T-helper 2 cell (primary cell): ENCODE measurements around the gene DOK1.
A peak's percentile ranks its signal among the peaks of the same experiment; 100 is the strongest.

Source experiments
- DNase-seq, 5 experiments: peaks; one replicate each; pipeline versions ENCODE4 v3.0.0 to v3.0.0-alpha.2; 2012 to 2022
- total RNA-seq, 2 donors: gene quantifications; one replicate each; lab custom pipeline; 2026; lab: John Stamatoyannopoulos, UW

DOK1 gene
- total RNA-seq = 6.9 to 11.2 reads per million in 2 donors

DNA sequence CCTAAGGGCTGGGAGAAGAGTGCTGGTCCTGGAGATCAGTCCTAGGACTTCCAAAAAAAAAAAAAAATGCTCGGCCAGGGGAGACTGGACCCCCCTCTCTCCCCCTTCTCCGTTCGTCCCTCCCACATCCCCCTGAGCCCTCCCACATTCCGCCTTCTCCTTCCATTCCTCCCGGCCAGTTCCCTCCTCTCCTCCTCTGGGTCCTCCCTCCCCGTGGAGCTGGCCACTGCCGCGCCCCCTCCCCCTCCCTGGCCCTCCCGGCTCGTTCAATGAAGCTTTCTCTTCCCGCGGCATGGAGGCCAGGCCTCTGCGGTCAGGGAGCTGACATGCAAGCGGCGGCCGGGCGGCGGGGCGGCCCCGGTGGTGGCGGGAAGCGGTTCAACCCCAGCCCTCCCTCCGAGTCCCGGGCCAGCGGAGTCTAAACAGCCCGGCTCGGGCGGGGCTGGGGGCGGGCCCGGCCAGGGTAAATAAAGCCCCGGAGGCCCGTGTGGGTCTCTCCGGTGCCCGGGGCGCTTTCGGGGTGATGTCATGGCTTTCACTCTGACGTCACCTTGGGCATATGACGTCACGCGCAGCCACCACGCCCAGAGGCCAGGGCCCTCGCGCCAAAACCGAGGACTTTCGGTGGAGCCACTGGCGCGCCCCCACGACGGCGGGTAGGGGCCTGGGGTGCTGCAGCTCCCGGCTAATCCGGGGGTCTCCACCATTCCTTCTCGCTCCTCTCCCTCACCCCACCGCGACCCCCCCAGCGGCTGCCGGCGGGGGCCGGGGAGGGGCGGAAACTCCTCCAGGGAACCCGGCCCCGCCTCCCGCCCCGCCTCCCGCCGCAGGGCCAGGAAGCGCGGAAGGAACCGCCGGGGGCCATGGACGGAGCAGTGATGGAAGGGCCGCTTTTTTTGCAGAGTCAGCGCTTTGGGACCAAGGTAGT lies at the start of gene DOK1, which contains the start of gene LOXL3:
Gene DOK1, plus strand, starts transcription at position 829 of the 928 bp plus-strand sequence. Its CDS starts 35 bp downstream, at position 864.
Gene LOXL3, minus strand, starts transcription at position 51 of the 928 bp plus-strand sequence. CDS start 1,308 bp downstream, outside the sequence.
- DNase-seq = peak; percentile 74 to 86 (median 76)

GRCh38 chr2:74505448-74506246 lies 48.9 kb upstream of the DOK1 start:
- DNase-seq = no peak

DNA sequence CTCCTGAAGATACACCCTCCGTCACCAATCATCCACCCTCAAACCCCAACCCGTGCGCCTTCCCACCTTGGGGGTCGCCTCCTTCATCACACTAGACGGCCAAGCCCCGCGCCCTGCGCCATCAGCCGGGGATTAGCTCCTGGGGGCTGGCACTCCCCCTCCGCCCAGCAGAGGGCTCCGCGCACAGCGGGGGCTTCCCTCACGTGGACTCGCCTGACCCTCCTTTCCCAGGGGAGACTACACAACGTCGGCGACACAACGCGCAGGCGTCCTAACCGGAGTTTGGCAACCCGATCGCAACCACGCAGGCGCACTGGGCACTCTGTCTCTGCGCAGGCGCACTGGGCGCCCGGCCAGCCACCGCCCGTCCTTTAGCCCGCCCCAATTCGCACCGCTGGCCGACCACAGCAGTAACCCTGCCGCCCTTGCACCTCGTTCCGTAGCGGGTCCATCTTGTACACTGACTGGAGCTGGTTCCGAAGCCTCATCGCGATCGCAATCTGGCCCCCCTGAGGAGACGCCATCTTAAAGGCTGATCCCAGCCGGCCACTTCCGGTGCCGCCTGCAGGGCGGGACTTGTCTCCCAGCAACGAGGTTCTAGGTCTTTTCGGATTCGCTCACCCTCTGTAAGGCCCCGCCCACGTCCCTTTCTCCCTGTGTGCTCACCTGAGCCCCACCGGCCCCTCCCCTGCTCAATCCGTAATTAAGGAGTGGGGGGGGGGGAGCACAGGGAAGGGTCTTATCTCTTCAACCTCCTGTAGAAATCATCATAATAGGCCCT lies 47.2 kb upstream of the DOK1 start, which contains the start of gene PCGF1:
Gene PCGF1, minus strand, starts transcription at position 551 of the 781 bp plus-strand sequence. Its CDS starts 27 bp downstream, at position 524.
- peak; percentile 93 to 99 (median 97) for DNase-seq

- peak in 1 of 5 experiments; percentile 43 for DNase-seq
Measured at GRCh38 chr2:74507926-74508520, 46.5 kb upstream of the DOK1 start.

GRCh38 chr2:74510272-74510671 lies 44.2 kb upstream of the DOK1 start:
- DNase-seq = no peak

DNA sequence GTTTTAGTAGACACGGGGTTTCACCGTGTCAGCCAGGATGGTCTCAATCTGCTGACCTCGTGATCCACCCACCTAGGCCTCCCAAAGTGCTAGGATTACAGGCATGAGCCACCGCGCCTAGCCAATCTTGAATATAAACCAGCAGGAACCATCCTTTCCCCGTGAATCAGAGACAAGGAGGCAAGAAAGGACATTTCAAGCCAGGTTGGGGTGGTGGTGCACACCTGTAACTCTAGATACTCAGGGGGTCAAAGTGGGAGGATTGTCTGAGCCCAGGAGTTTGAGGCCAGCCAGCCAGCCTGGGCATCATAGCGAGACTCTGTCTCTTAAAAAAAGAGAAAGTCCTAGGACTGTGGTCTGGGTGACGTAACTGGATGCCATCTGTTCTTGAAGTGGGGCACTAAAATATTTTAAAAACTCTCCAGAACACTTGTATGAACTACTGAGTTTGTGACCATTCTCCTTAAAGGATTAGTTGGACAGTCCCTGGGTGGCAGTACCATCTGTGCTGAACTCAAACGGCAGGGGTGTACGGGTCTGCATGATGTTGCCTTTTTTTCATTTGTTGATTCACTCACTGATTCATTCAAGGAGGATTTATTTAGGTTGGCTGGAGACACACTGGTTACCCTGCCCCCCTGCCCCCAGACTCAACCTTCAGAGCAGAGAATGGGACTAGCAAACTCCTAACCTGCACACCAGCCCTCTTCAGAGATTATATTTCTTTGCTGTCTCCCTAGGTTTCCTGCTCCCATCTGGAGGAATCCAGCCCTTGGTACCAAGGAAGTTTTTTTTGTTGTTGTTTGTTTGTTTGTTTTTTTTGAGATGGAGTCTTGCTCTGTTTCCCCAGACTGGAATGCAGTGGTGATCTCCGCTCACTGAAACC lies 43.2 kb upstream of the DOK1 start:
- no peak for DNase-seq

DNA sequence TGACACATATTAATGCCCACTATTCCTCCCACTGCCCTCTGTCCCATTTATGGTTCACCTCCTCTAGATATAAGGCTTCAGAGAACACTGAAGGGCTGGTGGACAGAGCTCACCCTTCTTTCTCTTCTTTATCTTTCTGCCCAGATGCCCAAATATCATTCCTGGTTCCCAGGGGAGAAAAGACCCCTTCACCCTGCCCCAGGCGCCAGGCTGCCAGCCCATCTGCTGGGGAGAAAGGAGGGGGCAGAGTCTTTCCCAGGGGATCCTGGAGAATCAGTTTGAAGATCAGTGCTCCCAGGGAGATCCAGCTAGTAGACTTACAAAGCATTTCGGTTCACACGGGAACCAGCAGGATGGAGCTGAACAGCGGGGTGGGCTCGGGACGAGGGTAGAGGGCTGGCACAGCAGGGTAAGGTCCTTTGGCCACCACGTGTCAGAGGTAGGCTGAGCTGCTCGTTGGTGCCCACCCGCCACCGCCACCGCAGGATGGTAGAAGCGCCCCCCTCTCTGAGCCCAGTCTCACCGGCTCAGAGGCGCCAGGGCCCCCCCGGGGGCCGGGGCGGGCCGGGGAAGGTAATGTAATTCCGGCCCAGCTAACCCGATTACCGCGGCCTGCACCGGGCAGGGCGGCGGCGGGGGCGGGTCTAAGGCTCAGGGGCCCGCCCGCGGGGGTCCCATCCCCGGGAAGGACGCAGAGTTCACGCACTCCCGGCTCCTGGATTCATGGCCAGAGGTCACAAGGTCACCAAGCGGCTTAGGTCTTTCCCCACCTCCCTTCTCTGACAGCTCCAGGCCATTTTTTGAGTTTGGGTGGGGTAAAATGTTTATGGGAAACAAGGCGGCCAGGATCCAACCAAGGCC lies 41.5 kb upstream of the DOK1 start:
- DNase-seq = no peak

DNA sequence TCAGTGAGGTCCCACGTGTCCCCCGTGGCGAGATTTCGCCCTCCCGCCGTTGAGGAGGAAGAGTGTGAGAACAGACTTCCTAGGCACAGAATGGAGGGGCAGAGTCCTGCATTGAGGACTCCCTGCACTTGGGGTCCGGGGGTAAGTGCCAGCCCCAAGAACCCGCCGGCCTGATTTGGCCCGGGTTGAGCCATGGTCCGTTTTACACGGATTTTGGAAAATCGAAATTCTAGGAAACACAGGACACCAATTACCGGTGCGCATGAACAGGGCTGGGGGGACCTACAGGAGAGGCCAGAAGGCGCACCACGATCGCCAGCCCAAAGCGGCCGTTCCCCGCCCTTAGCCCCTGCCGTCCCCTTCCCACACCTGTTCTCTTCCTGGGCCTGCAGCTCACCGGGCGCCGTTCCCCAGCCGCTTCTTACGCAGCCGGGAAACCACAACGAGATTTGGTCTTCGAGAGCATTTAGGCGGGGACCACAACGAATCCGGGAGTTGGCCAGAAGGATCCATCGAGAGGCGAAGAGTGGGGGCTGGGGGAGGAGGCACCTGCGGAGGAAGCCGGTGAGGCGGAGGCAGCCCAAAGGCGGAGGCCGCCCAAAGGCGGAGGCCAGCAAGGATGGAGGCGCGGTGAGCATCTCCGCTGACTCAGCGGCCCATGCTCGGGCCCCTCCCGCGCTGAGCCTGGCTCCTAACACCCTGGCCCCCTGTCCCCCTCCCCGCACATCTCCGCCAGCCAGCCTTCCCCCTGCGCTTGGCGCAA lies 40.7 kb upstream of the DOK1 start:
- peak in 1 of 5 experiments; percentile 59 for DNase-seq

GRCh38 chr2:74514368-74515270 lies 39.9 kb upstream of the DOK1 start, which contains the start of gene TLX2:
TLX2 (plus strand) TSS chr2:74514450; CDS start chr2:74514807, 357 bp downstream.
- DNase-seq = peak in 1 of 5 experiments; percentile 29

- DNase-seq = peak in 1 of 5 experiments; percentile 26
Measured at GRCh38 chr2:74515271-74515980, 39.1 kb upstream of the DOK1 start.

DNA sequence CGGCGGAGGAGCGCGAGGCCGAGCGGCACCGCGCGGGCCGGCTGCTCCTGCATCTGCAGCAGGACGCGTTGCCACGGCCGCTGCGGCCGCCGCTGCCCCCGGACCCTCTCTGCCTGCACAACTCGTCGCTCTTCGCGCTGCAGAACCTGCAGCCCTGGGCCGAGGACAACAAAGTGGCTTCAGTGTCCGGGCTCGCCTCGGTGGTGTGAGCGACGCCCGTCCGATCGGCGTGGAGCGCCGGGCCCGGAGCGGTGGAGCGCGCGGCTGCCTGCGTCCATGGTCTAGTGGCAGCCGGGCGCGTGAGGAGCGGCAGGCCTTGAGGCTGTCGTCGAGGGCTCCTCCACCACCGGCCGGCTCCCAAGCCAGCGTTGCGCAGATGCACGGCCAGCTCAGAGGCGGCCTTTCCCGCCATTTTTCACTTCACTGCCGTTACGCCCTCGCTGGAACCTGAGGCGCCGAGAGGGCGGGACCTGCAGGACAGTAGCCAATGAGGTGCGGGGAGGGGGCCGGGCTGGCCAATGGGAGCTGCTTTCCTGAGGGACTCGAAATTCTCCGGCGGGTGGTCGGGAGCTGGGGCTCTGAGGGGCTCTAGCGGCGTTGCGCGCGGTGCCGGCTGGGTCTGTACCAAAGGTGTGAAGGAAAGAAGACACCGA lies 38.4 kb upstream of the DOK1 start:
- peak; percentile 44 to 86 (median 68) for DNase-seq

DNA sequence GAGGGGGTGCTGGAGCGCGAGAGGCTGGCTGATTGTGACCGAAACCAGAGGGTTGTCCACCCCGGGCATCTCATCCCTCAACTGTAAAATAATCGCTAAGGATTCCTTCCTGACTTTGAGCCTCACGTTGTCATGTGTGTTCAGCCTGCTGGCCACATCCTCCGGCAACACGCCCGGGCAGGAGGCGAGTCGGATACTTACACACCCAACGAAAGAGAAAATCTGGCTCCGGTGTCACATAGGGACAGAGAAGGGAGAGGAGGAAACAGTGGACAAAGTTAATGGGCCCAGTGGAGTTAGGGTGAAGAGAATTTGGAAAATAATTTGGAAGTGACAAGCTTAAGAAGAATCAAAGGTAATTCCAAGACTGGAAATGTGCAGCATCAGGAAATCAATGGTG lies 37.9 kb upstream of the DOK1 start:
- no peak for DNase-seq

DNA sequence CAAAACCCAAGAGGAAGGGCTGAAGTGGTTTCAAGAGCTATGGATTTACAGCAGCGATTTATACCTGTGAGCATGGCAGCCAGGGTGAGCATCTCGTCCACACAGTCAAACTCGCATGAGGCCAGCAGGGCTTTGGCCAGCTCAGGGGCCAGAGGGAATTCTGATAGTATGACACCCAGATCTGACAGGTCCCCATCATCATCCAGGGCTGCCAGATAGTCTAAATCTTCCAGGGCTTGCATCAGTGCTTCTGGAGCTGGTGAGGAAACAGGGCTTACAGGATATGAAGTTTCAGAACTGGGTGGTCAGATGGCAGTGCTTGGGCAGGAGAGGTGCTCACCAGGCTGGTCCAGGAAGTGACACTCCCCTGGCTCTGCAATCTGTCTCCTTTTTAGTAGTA lies 32.0 kb upstream of the DOK1 start:
- DNase-seq = no peak

DNA sequence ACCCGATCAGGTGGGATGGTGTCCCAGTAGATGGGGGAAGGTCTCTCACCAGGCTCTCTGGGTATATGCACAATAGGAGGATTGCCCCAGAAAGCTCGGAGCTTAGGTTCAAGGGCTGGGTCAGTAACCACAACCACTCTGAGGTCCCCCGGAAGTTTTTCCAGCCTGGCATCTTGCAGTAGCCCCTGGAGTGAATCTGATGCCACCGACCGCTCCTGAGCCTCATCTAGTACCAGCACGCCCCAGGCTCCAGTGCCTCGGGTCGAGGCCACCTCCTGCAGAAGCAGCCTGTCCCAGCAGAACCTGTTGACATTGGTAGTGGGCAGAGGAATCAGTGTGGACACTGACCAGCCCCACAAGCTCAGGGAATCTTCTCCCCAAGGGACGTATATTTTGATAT lies 30.5 kb upstream of the DOK1 start:
- no peak for DNase-seq

DNA sequence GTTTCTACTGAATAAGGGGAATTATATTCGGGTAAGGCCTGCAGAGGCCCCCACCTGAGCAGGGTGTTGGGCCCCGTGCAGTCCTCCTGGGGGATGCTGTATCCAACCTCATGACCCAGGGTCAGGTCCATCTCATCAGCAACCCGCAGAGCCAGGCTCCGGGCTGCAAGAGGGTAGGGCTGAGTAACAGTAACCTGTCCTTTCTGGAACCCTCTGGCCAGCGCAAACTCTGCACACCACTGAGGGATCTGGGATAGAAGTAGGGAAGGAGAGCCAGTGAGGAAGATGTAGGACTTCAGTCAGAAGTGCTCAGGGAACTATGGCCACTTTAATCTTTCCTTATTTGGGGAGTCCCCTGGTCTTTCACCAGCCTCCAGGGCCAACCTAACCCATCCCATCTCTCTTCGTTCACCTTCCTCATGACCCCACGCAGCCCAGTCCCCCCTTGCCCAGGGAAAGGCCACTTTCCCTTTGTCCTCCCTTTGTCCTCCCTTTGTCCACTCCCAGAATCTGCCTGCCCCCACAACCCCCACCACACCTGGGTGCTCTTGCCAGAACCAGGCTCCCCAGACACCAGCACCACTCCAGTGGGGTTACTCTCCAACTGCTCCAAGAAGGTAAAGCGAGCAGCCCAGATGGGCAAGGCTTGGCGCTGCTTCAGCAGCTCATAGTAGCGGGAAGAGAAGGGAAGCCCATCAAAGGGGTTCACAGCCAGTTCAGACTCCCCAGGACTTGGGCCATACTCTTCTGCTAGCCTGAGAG lies 29.4 kb upstream of the DOK1 start:
- DNase-seq = no peak
